Right atrium auricular region (tissue), 2 donors: ENCODE measurements around the gene MBD3. TPM values are rescaled to one million over a fixed set of nuclear protein-coding genes. Genes with fewer than 3 reads are reported as not detected.

Experiments used
- DNase-seq: peaks from one replicate; pipeline ENCODE4 v3.0.0-alpha.2; 2019; ENCODE audit warnings: low spot score
- H3K27ac ChIP-seq, 2 donors: fragments of 200-600 bp; sonication (generic); 1 replicate in 1 of 2; 2 replicates in 1 of 2; pipeline ENCODE4 v1.5.1; 2016 to 2019
- H3K27me3 ChIP-seq, 2 donors: fragments of 200-600 bp; sonication (generic); one replicate each; pipeline versions ENCODE4 v1.5.1 to v1.6.0; 2017 to 2019
- H3K36me3 ChIP-seq: fragments of 200-600 bp; sonication (generic); one replicate; pipeline ENCODE4 v1.5.1; 2016
- H3K4me1 ChIP-seq, 2 donors: fragments of 200-600 bp; sonication (generic); one replicate each; pipeline versions ENCODE4 v1.5.1 to v1.6.0; 2017 to 2019
- H3K4me3 ChIP-seq, 2 donors: fragments of 200-600 bp; sonication (generic); 1 replicate in 1 of 2; 2 replicates in 1 of 2; pipeline ENCODE4 v1.5.1; 2017 to 2019; ENCODE audit warnings: mild to moderate bottlenecking in 1 of 2, moderate library complexity in 1 of 2
- H3K9me3 ChIP-seq, 2 donors: fragments of 200-600 bp; sonication (generic); one replicate each; pipeline ENCODE4 v1.5.1; 2019
- CTCF ChIP-seq, 2 donors: fragments of 200-600 bp; sonication (generic); IDR thresholded peaks; one replicate each; pipeline ENCODE4 v1.5.1; 2019; ENCODE audit warnings: antibody characterized with exemption in 2 of 2
- total RNA-seq, 2 donors: library from RNA; depleted of rRNA; stranded (reverse); fragments of >200 nt; gene quantifications; one replicate each; pipeline ENCODE4 v1.1.0, GENCODE V29; 2016

The MBD3 gene
- total RNA-seq, 2 donors from 2014 or later = 64.3 to 86.8 TPM

- peaks cover 0 to 34% of the 10 kb centered on the region in 2 donors for H3K4me1 ChIP-seq
- DNase-seq = no peak
- H3K4me3 ChIP-seq = peak overlapping the region; percentile 79 to 87
- no peaks in the 10 kb centered on the region for H3K9me3 ChIP-seq
- peaks cover 4% of the 10 kb centered on the region for H3K36me3 ChIP-seq
- no peaks in the 10 kb centered on the region for H3K27me3 ChIP-seq
- no peak for TF ChIP-seq CTCF (IDR thresholded peaks at IDR 0.05)
- peak overlapping the region; percentile 86 to 96 for H3K27ac ChIP-seq
These were observed 1.1 kb downstream of the MBD3 start for GRCh38 chr19:1591421-1592023.

GRCh38 chr19:1590641-1591397 lies 1.8 kb downstream of the MBD3 start:
- no peaks in the 10 kb centered on the region for H3K9me3 ChIP-seq
- no peak for TF ChIP-seq CTCF (IDR thresholded peaks at IDR 0.05)
- H3K4me1 ChIP-seq = peaks cover 0 to 34% of the 10 kb centered on the region in 2 donors
- H3K27ac ChIP-seq = peak overlapping the region in 1 of 2 donors; percentile 86
- peak overlapping the region; percentile 79 to 87 for H3K4me3 ChIP-seq
- H3K27me3 ChIP-seq = no peaks in the 10 kb centered on the region
- DNase-seq = no peak
- no peaks in the 10 kb centered on the region for H3K36me3 ChIP-seq

GRCh38 chr19:1587872-1588271 lies 4.8 kb downstream of the MBD3 start:
- DNase-seq = no peak
- H3K36me3 ChIP-seq = peaks cover 14% of the 10 kb centered on the region
- no peak overlapping the region for H3K4me3 ChIP-seq
- H3K27ac ChIP-seq = no peak overlapping the region
- no peaks in the 10 kb centered on the region for H3K27me3 ChIP-seq
- TF ChIP-seq CTCF (IDR thresholded peaks at IDR 0.05) = no peak
- peaks cover 0 to 25% of the 10 kb centered on the region in 2 donors for H3K4me1 ChIP-seq
- no peaks in the 10 kb centered on the region for H3K9me3 ChIP-seq

GRCh38 chr19:1585243-1585580 lies 7.5 kb downstream of the MBD3 start:
- Histone ChIP-seq H3K36me3 (peaks cover 35% of the 10 kb centered on the region), H3K27me3 (no peaks in the 10 kb centered on the region), H3K27ac (no peak overlapping the region), H3K4me3 (no peak overlapping the region), H3K4me1 (peaks cover 0 to 7% of the 10 kb centered on the region in 2 donors), H3K9me3 (no peaks in the 10 kb centered on the region)
- no peak for DNase-seq
- TF ChIP-seq CTCF (IDR thresholded peaks at IDR 0.05) = no peak

- Histone ChIP-seq H3K36me3 (peaks cover 41% of the 10 kb centered on the region), H3K9me3 (no peaks in the 10 kb centered on the region)
These were observed 8.0 kb downstream of the MBD3 start for GRCh38 chr19:1584500-1585242.

More at GRCh38 chr19:1584500-1585242, 8.0 kb downstream of the MBD3 start:
- Histone ChIP-seq H3K4me3 (no peak overlapping the region), H3K27ac (no peak overlapping the region), H3K27me3 (no peaks in the 10 kb centered on the region), H3K4me1 (peaks cover 0 to 1% of the 10 kb centered on the region in 2 donors)
- DNase-seq = no peak
- no peak for TF ChIP-seq CTCF (IDR thresholded peaks at IDR 0.05)
